Neural progenitor cell (in vitro differentiated cells): ENCODE data around the gene CEP164. TPM values are rescaled to one million over a fixed set of nuclear protein-coding genes. Genes with fewer than 3 reads are reported as not detected.
A peak's percentile ranks its signal among the peaks of the same experiment; 100 is the strongest.

Experiments
- DNase-seq: peaks from one replicate; pipeline ENCODE4 v3.0.0-alpha.2; 2016; ENCODE audit warnings: low spot score
- H2AFZ ChIP-seq: fragments of 200-600 bp; sonication (generic); replicated peaks from 2 replicates; pipeline ENCODE4 v1.6.1; 2016; ENCODE audit warnings: antibody characterized with exemption
- H3F3A ChIP-seq: fragments of 200-600 bp; sonication (generic); 2 replicates; pipeline ENCODE4 v1.6.1; 2016; ENCODE audit warnings: antibody characterized with exemption, low read depth
- H3K27ac ChIP-seq: fragments of 200-600 bp; sonication (generic); 2 replicates; pipeline ENCODE4 v1.5.1; 2016; ENCODE audit warnings: mild to moderate bottlenecking
- H3K27me3 ChIP-seq: fragments of 200-600 bp; sonication (generic); 2 replicates; pipeline ENCODE4 v1.6.1; 2016; ENCODE audit warnings: mild to moderate bottlenecking, moderate library complexity
- H3K36me3 ChIP-seq: fragments of 200-600 bp; sonication (generic); 2 replicates; pipeline ENCODE4 v1.5.1; 2016
- H3K4me1 ChIP-seq: fragments of 200-600 bp; sonication (generic); 2 replicates; pipeline ENCODE4 v1.6.1; 2016; ENCODE audit warnings: mixed run types
- H3K4me2 ChIP-seq: fragments of 200-600 bp; sonication (generic); 2 replicates; pipeline ENCODE4 v1.6.1; 2016
- H3K4me3 ChIP-seq: fragments of 200-600 bp; sonication (generic); 2 replicates; pipeline ENCODE4 v1.5.1; 2016
- H3K79me2 ChIP-seq: fragments of 200-600 bp; sonication (generic); 2 replicates; pipeline ENCODE4 v1.6.1; 2016; ENCODE audit warnings: low read depth
- H3K9ac ChIP-seq: fragments of 200-600 bp; sonication (generic); 2 replicates; pipeline ENCODE4 v1.6.1; 2016
- H3K9me3 ChIP-seq: fragments of 200-600 bp; sonication (generic); 2 replicates; pipeline ENCODE4 v1.5.1; 2016; ENCODE audit warnings: low read depth
- H4K20me1 ChIP-seq: fragments of 200-600 bp; sonication (generic); 2 replicates; pipeline ENCODE4 v1.6.1; 2016; ENCODE audit warnings: low read depth
- H3K27ac Mint-ChIP-seq: 3 replicates; pipeline ENCODE4 v1.8.0; 2021; ENCODE audit warnings: mixed read lengths
- H3K27me3 Mint-ChIP-seq: 2 replicates; pipeline ENCODE4 v1.8.0; 2022; ENCODE audit warnings: low read depth, mild to moderate bottlenecking, inconsistent platforms, moderate library complexity, mixed read lengths; ENCODE audit not compliant: insufficient read depth
- H3K36me3 Mint-ChIP-seq: 3 replicates; pipeline ENCODE4 v1.8.0; 2021; ENCODE audit warnings: mixed read lengths
- H3K4me1 Mint-ChIP-seq: 3 replicates; pipeline ENCODE4 v1.8.0; 2021; ENCODE audit warnings: mixed read lengths
- H3K4me3 Mint-ChIP-seq: 3 replicates; pipeline ENCODE4 v1.8.0; 2021; ENCODE audit warnings: mild to moderate bottlenecking, moderate library complexity, mixed read lengths
- H3K9me3 Mint-ChIP-seq: 3 replicates; pipeline ENCODE4 v1.8.0; 2020; ENCODE audit warnings: mixed read lengths
- CTCF ChIP-seq: fragments of 200-600 bp; sonication (generic); IDR thresholded peaks from 2 replicates; pipeline ENCODE4 v1.5.1; 2017; ENCODE audit warnings: antibody characterized with exemption, mild to moderate bottlenecking
- EZH2 ChIP-seq: fragments of 200-600 bp; sonication (generic); IDR thresholded peaks from 2 replicates; pipeline ENCODE4 v1.6.1; 2017; ENCODE audit warnings: antibody characterized with exemption, mild to moderate bottlenecking, moderate library complexity
- EZH2phosphoT487 ChIP-seq: fragments of 200-600 bp; sonication (generic); IDR thresholded peaks from 2 replicates; pipeline ENCODE4 v1.6.1; 2017; ENCODE audit warnings: antibody characterized with exemption
- total RNA-seq: library from RNA; depleted of rRNA; stranded (reverse); fragments of >200 nt; gene quantifications from 2 replicates; pipeline ENCODE4 v1.2.3, GENCODE V29; 2015; ENCODE audit warnings: low replicate concordance

Gene CEP164
- total RNA-seq, 1 donor from 2014 or later: 24.2 TPM

- Histone ChIP-seq H3K79me2 (no peaks in the 10 kb centered on the region), H3K9ac (no peak overlapping the region), H3K4me3 (no peak overlapping the region), H3K27ac (no peak overlapping the region), H3K27me3 (no peaks in the 10 kb centered on the region), H3F3A (peaks cover 7% of the 10 kb centered on the region), H3K4me1 (peaks cover 16% of the 10 kb centered on the region), H2AFZ (no peak overlapping the region), H3K9me3 (no peaks in the 10 kb centered on the region), H3K36me3 (no peaks in the 10 kb centered on the region), H3K4me2 (peak overlapping the region; percentile 19), H4K20me1 (peaks cover 6% of the 10 kb centered on the region)
- Mint-ChIP-seq H3K27ac (no peak overlapping the region), H3K36me3 (peaks cover 7% of the 10 kb centered on the region), H3K4me1 (no peaks in the 10 kb centered on the region), H3K4me3 (no peak overlapping the region), H3K9me3 (no peaks in the 10 kb centered on the region), H3K27me3 (no peaks in the 10 kb centered on the region)
- no peak for TF ChIP-seq EZH2
- TF ChIP-seq EZH2phosphoT487: no peak
- TF ChIP-seq CTCF: no peak
- peak; percentile 42 for DNase-seq
These were observed 9.4 kb downstream of the CEP164 start for GRCh38 chr11:117337076-117337475.

- Mint-ChIP-seq H3K27ac (no peak overlapping the region), H3K9me3 (no peaks in the 10 kb centered on the region), H3K4me3 (no peak overlapping the region), H3K27me3 (no peaks in the 10 kb centered on the region), H3K4me1 (no peaks in the 10 kb centered on the region), H3K36me3 (peaks cover 6% of the 10 kb centered on the region)
- Histone ChIP-seq H3K4me2 (no peak overlapping the region), H3K27me3 (no peaks in the 10 kb centered on the region), H3K27ac (no peak overlapping the region), H3K36me3 (no peaks in the 10 kb centered on the region), H3F3A (no peaks in the 10 kb centered on the region), H3K9me3 (no peaks in the 10 kb centered on the region), H2AFZ (no peak overlapping the region), H3K4me3 (no peak overlapping the region), H3K79me2 (no peaks in the 10 kb centered on the region), H3K9ac (no peak overlapping the region), H3K4me1 (no peaks in the 10 kb centered on the region), H4K20me1 (no peaks in the 10 kb centered on the region)
- DNase-seq: no peak
- TF ChIP-seq CTCF: no peak
- TF ChIP-seq EZH2phosphoT487: no peak
- TF ChIP-seq EZH2: no peak
These were observed 17.4 kb downstream of the CEP164 start for GRCh38 chr11:117345039-117345438.

- Mint-ChIP-seq H3K4me1 (no peaks in the 10 kb centered on the region), H3K27me3 (no peaks in the 10 kb centered on the region), H3K9me3 (no peaks in the 10 kb centered on the region), H3K27ac (no peak overlapping the region), H3K4me3 (no peak overlapping the region), H3K36me3 (peaks cover 14% of the 10 kb centered on the region)
- no peaks in the 10 kb centered on the region for H3K79me2 ChIP-seq
- H3K4me2 ChIP-seq: no peak overlapping the region
- no peak overlapping the region for H3K4me3 ChIP-seq
- H4K20me1 ChIP-seq: no peaks in the 10 kb centered on the region
- H3K9ac ChIP-seq: no peak overlapping the region
- no peak for DNase-seq
- no peaks in the 10 kb centered on the region for H3K4me1 ChIP-seq
- no peaks in the 10 kb centered on the region for H3F3A ChIP-seq
- no peaks in the 10 kb centered on the region for H3K36me3 ChIP-seq
- H2AFZ ChIP-seq: no peak overlapping the region
- H3K9me3 ChIP-seq: no peaks in the 10 kb centered on the region
- TF ChIP-seq EZH2phosphoT487 (no peak), EZH2 (no peak), CTCF (no peak)
- H3K27ac ChIP-seq: no peak overlapping the region
- no peaks in the 10 kb centered on the region for H3K27me3 ChIP-seq
These were observed 26.9 kb downstream of the CEP164 start for GRCh38 chr11:117354550-117354949.
